Frontal cortex (tissue), 4 donors: ENCODE data around the gene IFNA7. TPM values are rescaled to one million over a fixed set of nuclear protein-coding genes. Genes with fewer than 3 reads are reported as not detected.
A peak's percentile ranks its signal among the peaks of the same experiment; 100 is the strongest.
"Not testable (repeated sequence)": the region's sequence is repeated elsewhere in the genome, so short reads cannot be mapped to it uniquely, and the experiment has no call there.

Experiments
- DNase-seq, 2 donors: peaks; one replicate each; pipeline ENCODE4 v3.0.0; 2012; ENCODE audit warnings: low spot score in 2 of 2
- FAIRE-seq: peaks from 2 replicates; lab custom pipeline; 2012; peaks lifted over from hg19 to GRCh38; lab: Jason Lieb, UNC
- total RNA-seq: library from RNA; depleted of rRNA; stranded (reverse); fragments of >200 nt; gene quantifications from one replicate; pipeline ENCODE4 v1.2.3, GENCODE V29; 2014
- donor health status: control.
- donor health status: control.
- donor health status: control.

The IFNA7 gene
- not detected for total RNA-seq

DNA sequence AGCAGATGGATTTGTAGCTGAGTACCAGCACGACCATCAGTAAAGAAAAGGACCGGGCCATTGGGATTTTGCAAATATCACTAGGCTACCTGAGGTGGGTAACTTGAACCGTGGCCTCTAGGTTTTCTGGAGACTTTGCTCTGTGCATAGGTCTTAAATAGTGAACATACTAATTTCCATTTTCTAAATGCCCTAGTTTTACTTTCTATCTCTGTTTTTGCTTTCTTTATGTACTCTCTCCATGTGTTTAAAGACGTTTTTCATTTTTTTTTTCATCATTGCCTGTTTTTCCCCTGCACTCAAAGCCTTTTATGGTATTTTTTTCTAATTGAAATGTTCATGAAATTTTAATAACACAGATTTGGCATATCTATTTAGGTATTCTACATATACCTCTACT is at the start of gene IFNA7:
Gene IFNA7, minus strand, starts transcription at position 101 of the 400 bp plus-strand sequence. Its CDS starts 40 bp downstream, at position 61.
- FAIRE-seq, DNase-seq: not testable (repeated sequence)

DNA sequence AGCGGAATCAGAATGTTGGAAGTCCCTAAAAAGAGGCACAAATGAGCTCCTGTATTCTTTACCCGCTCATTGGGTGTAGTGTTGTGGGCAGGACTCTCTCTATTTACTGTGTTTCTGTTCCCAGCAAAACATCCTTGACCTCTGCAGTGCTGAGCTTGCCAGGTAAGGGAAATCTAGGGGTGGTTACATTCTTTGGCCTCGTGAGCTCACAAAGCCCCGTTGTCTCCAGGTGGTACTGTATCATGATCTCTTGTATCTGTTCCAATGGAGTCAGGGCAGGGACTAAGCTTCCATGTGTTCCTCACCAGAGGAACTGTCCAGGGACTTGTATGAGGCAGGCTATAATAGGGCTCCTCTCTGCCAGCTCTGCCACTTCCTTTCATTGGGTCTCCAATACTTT is 49.6 kb upstream of the IFNA7 start:
- DNase-seq, result no peak
- no peak for FAIRE-seq

DNA sequence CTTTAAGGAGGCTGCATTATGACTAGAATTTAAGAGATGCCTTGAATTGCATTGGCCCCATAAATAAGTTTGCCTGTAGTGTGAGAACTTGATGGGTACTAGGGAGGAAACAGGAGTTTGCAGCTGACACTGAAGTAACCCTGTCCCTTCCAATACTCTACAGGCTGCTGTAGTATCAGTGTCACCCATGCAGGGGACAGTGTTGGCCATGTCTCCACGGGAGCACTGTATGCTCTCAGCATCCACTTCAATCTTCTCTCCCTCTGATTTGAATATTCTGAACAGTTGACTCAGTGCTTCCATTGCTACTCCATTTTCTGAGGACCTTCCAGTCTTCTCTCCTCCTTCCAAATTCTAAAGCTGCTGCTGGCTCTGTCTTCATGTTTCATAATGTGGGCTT is 49.2 kb upstream of the IFNA7 start:
- no peak for FAIRE-seq
- no peak for DNase-seq

DNA sequence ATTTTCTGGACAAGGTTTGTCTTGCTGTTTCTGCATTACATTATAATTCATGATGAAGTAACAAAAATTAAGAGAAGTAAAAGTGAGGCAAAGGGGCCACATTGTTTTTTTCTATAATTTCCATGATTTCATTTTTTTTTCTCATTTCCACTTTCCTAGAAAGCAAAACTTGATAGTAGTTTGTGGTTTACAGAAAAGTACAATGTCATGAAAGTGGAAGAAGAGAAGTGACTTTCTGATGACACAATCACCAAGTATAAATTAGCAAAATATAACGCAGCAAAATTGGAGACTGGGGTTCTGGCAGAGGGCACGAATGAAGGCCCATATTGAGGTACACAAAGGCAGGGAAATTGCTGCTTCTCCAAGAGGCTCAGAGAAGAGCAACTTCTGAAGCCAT is 42.8 kb upstream of the IFNA7 start:
- DNase-seq (no peak), FAIRE-seq (no peak)

DNA sequence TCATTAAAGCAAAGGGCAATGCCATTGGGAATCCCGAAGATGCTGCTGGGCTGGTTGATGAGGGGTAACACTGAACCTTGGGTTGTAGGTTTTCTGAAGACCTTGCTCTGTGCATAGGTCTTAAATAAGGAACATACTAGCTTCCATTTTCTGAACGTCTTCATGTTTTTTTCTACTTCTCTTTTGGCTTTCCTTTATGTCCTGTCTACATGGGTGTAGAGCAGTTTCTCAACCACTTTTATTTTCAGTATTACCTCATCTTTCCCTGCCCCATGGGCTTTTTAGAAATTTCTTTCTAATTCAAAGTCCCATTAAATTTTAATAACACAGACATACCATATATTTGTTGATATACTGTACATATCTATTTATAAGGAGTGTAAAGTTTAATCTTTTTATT is 37.9 kb upstream of the IFNA7 start, which contains the start of gene IFNA14:
Gene IFNA14, minus strand, starts transcription at position 95 of the 400 bp plus-strand sequence. Its CDS starts 70 bp downstream, at position 25.
- no peak for DNase-seq
- no peak for FAIRE-seq

DNA sequence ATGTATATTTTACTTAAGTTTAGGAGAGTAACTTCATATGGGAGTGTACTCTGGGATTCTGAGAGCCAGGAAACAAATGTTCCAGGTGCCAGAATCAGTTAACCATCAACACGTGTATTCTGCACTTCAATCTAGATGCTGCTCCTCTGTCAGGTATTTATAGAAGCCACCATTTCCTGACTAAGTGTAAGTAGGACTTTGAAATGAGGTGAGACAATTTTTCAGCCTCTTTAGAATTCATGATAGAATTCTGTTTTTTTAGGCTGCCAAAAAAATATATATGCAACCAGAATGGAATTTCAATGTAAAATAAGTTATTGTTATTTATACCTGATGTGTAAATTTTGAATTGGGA is 34.3 kb upstream of the IFNA7 start:
- DNase-seq, FAIRE-seq: not testable (repeated sequence)

DNA sequence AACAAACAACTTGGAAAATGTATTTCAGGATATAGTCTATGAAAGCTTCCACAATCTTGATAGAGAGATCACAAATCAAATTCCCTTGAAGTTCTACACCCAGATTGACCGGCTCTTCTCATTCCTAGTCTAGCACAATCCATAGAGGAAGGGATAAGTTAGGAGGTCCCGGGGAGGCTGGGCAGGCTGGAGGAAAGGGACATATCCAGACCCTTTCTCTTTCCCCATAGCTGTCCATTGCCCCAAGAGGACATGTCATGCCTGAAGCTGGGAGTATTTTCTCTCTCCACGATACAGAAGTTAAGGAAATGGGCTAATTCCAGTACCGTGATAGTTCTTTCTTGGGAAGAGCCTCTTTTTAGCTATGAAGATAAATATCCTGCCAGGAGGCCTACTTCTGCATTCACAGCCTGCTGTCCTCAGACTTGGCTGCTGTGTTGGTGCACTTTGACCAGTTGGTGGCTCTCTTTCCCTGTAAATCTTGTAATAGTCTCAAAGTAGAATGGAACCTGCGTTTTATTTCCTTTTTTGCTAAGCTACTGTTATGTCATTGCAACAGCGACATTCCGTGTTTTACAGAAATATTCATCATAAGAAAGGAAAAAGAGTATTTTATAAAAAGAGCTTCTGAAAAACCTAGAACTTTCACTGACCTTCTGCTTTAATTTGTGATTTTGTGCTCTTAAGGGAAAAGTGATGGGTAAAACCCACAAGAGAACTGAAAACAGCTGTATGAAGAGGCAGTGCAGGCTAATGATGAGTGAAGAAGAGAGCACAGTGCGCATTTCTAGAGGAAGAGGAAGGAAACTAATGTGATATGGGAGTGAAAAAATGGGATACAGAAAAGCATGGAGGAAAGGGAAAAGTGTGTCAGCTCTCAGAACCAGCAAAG is 33.7 kb upstream of the IFNA7 start:
- FAIRE-seq, result not testable (repeated sequence)
- peak in 1 of 2 donors; percentile 10 for DNase-seq

DNA sequence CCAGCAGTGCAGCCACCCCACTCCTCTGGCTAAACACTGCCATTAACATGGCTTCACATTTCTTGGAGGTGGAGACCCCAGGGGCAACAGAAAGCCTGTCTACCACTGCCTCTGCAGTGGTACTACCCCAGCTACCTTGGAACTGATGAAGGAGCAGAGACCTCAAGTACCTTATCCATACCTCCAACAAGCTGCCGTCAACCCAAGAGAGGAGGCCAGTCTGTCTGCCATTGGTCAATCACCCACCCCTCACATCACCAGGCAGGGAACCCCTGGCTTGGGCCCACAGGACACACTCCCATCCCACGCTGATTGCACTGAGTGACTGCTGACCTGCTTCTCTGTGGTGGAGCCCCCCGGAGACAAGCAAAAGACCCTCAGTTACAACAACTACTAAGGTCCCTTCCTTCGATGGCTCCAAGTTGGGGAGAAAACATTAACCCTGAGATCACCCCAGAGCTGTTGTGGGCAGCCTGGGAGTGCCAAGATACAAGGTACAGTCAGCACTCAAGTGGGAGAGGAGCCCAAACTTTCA is 32.2 kb upstream of the IFNA7 start:
- FAIRE-seq (no peak), DNase-seq (no peak)

DNA sequence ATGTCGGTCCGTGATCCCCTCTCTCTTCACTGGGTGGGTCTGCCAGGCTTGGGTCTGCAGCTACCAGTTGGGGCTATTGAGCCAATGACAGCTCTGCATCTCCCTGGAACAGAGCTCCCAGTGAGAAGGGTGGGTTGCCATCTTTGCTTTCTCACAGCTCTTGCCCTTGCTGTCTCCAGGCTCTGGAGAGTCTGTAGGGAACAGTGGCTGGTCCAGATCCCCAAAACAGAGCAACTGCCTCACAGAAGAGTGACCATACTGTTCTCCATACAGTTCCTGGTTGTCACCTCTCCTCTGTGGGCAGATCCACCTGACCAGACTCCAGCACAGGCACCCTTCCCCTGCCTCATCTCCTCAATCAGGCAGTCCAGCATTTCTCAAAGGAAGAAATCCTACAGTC is 31.3 kb upstream of the IFNA7 start:
- FAIRE-seq (no peak), DNase-seq (no peak)

DNA sequence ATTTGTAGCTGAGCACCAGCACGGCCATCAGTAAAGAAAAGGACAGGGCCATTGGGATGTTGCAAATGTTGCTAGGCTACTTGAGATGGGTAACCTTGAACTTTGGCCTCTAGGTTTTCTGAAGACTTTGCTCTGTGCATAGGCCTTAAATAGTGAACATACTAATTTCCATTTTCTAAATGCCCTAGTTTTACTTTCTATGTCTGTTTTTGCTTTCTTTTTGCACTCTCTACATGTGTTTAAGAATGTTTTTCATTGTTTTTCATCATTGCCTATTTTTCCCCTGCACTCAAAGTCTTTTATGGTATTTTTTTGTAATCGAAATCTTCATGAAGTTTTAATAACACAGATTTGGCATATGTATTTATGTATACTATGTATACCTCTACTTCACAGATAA is 26.1 kb upstream of the IFNA7 start, which contains the start of gene IFNA17:
Gene IFNA17, minus strand, starts transcription at position 101 of the 400 bp plus-strand sequence. Its CDS starts 49 bp downstream, at position 52.
- FAIRE-seq, result no peak
- no peak for DNase-seq

DNA sequence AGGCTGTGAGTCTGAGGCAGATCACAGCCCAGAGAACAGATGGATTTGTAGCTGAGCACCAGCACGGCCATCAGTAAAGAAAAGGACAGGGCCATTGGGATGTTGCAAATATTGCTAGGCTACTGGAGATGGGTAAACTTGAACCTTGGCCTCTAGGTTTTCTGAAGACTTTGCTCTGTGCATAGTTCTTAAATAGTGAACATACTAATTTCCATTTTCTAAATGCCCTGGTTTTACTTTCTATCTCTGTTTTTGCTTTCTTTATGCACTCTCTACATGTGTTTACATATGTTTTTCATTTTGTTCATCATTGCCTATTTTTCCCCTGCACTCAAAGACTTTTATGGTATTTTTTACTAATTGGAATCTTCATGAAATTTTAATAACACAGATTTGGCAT is 15.2 kb upstream of the IFNA7 start, which contains the start of gene IFNA16:
Gene IFNA16, minus strand, starts transcription at position 101 of the 400 bp plus-strand sequence. Its CDS starts 6 bp downstream, at position 95.
- FAIRE-seq, DNase-seq: not testable (repeated sequence)

DNA sequence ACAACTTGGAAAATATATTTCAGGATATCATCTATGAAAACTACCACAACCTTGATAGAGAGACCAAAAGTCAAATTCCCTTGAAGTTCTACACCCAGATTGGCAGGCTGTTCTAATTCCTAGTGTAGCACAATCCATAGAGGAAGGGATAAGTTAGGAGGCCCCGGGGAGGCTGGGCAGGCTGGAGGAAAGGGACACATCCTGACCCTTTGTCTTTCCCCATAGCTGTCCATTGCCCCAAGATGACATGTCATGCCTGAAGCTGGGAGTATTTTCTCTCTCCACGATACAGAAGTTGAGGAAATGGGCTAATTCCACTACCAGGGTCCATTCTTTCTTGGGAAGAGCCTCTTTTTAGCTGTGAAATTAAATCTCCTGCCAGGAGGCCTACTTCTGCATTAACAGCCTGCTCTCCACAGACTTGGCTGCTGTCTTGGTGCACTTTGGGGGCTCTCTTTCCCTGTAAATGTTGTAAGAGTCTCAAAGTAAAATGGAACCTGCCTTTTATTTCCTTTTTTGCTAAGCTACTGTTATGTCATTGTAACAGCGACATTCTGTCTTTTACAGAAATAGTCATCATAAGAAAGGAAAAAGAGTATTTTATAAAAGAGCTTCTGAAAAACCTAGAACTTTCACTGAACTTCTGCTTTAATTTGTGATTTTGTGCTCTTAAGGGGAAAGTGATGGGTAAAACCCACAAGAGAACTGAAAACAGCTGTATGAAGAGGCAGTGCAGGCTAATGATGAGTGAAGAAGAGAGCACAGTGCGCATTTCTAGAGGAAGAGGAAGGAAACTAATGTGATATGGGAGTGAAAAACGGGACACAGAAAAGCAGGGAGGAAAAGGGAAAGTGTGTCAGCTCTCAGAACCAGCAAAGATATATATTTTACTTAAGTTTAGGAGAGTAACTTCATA is 11.7 kb upstream of the IFNA7 start:
- not testable (repeated sequence) for DNase-seq

DNA sequence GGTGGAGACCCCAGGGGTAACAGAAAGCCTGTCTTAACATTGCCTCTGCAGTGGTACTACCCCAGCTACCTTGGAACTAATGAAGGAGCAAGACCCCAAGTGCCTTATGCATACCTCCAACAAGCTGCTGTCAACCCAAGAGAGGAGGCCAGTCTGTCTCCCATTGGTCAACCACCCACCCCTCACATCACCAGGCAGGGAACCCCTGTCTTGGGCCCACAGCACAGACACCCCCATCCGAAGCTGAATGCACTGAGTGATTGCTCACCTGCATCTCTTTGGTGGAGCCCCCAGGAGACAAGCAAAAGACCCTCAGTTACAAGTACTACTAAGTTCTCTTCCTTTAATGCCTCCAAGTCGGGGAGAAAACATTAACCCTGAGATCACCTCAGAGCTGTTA is 10.2 kb upstream of the IFNA7 start:
- not testable (repeated sequence) for FAIRE-seq, DNase-seq

More for the DNA sequence above, 11.7 kb upstream of the IFNA7 start:
- FAIRE-seq, result not testable (repeated sequence)

DNA sequence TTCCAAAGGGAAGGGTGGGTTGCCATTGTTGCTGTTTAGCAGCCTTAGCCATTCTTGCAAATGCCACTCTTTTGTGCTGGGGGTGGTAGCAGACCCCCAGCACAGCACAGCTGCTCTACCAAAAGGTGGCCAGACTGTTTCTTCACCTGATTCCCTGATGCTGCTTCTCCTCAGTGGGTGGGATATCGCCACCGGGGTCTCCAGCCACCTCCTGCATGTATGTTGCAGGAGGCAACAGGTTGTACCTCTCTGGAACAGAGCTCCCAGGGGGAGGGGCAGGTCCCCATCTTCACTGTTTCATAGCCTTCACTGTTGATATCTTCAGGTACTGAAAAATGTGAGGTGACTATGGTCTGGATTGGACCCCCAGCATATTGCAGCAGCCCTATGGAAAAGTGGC is 8.8 kb upstream of the IFNA7 start:
- not testable (repeated sequence) for FAIRE-seq, DNase-seq

DNA sequence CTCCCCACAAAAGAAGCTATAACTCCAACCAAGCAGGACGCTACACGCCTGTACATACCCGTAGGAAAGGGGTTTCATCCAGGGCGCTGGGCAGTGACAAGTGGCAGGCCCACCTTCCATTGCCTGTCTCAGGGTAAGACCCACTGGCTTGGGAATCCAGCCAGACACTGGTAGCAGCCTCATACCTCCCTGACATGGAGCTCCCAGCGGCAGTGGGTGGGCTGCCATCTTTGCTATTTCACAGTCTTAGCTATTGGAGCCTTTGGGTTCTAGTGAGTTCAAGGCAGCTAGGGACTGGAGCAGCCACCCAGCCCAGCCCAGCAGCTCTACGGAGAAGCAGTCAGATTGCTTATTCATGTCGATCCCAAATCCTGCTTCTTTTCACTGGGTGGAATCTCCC is 8.3 kb upstream of the IFNA7 start:
- FAIRE-seq (no peak), DNase-seq (no peak)

DNA sequence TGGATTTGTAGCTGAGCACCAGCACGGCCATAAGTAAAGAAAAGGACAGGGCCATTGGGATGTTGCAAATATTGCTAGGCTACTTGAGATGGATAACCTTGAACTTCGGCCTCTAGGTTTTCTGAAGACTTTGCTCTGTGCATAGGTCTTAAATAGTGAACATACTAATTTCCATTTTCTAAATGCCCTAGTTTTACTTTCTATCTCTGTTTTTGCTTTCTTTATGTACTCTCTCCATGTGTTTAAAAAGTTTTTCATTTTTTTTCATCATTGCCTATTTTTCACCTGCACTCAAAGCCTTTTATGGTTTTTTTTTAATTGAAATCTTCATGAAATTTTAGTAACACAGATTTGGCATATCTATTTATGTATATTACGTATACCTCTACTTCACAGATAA is 5.0 kb upstream of the IFNA7 start, which contains the start of gene IFNA10:
Gene IFNA10, minus strand, starts transcription at position 101 of the 400 bp plus-strand sequence. Its CDS starts 46 bp downstream, at position 55.
- peak; percentile 90 for FAIRE-seq
- DNase-seq, result not testable (repeated sequence)

DNA sequence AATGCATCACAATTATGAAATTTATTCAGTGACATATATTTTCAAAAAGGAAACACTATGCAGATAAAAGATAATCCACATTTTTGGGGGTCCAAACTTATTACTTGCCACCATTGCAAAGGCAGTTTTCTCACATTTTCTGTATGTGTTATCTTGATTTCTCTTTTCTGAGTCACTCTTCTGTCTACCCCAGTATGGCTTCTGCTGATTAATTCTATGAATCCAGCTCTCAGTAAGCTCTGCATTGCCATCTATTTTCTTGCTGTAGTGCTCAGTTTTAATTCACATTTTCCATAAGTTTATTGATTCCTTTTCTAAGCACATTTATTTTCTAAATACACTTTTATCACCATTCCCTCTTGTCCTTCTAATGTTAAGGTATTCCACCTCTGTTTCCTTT is 3.2 kb upstream of the IFNA7 start:
- FAIRE-seq (no peak), DNase-seq (no peak)

DNA sequence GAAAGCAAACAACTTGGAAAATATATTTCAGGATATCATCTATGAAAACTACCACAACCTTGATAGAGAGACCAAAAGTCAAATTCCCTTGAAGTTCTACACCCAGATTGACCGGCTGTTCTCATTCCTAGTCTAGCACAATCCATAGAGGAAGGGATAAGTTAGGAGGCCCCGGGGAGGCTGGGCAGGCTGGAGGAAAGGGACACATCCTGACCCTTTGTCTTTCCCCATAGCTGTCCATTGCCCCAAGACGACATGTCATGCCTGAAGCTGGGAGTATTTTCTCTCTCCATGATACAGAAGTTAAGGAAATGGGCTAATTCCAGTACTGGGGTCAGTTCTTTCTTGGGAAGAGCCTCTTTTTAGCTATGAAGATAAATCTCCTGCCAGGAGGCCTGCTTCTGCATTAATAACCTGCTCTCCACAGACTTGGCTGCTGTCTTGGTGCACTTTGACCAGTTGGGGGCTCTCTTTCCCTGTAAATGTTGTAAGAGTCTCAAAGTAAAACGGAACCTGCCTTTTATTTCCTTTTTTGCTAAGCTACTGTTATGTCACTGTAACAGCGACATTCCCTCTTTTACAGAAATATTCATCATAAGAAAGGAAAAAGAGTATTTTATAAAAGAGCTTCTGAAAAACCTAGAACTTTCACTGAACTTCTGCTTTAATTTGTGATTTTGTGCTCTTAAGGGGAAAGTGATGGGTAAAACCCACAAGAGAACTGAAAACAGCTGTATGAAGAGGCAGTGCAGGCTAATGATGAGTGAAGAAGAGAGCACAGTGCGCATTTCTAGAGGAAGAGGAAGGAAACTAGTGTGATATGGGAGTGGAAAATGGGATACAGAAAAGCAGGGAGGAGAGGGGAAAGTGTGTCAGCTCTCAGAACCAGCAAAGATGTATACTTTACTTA is 6.9 kb downstream of the IFNA7 start:
- not testable (repeated sequence) for FAIRE-seq, DNase-seq

DNA sequence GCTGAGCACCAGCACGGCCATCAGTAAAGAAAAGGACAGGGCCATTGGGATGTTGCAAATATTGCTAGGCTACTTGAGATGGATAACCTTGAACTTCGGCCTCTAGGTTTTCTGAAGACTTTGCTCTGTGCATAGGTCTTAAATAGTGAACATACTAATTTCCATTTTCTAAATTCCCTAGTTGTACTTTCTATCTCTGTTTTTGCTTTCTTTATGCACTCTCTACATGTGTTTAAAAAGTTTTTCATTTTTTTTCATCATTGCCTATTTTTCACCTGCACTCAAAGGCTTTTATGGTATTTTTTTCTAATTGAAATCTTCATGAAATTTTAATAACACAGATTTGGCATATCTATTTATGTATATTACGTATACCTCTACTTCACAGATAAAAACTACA is 14.5 kb downstream of the IFNA7 start, which contains the start of gene IFNA4:
Gene IFNA4, minus strand, starts transcription at position 101 of the 400 bp plus-strand sequence. Its CDS starts 56 bp downstream, at position 45.
- not testable (repeated sequence) for DNase-seq, FAIRE-seq
